Prostate gland (tissue), 2 donors: ENCODE results near the gene UNC13D. TPM values are rescaled to one million over a fixed set of nuclear protein-coding genes. Genes with fewer than 3 reads are reported as not detected.

ENCODE experiments used
- DNase-seq: peaks from one replicate; pipeline ENCODE4 v3.0.0-alpha.2; 2019; ENCODE audit warnings: low spot score
- H3K27ac ChIP-seq, 2 donors: fragments of 200-600 bp; sonication (generic); 2 replicates each; pipeline ENCODE4 v1.5.1; 2017 to 2019
- H3K27me3 ChIP-seq: fragments of 200-600 bp; sonication (generic); replicated peaks from 2 replicates; pipeline ENCODE4 v1.5.1; 2019; ENCODE audit not compliant: insufficient read depth
- H3K36me3 ChIP-seq, 2 donors: fragments of 200-600 bp; sonication (generic); 1 replicate in 1 of 2; 2 replicates in 1 of 2; pipeline versions ENCODE4 v1.5.1 to v1.8.1; 2017 to 2019
- H3K4me1 ChIP-seq: fragments of 200-600 bp; sonication (generic); replicated peaks from 2 replicates; pipeline ENCODE4 v1.5.1; 2019
- H3K4me3 ChIP-seq, 2 donors: fragments of 200-600 bp; sonication (generic); 2 replicates each; pipeline ENCODE4 v1.5.1; 2017 to 2019
- H3K9me3 ChIP-seq: fragments of 200-600 bp; sonication (generic); 2 replicates; pipeline ENCODE4 v1.5.1; 2017
- CTCF ChIP-seq, 4 experiments: fragments of 200-600 bp in 2 of 4; fragments of 450-650 bp in 2 of 4; sonication (generic) in 2 of 4; IDR thresholded peaks; 1 replicate in 3 of 4; 2 replicates in 1 of 4; pipeline ENCODE4 v1.5.1; 2016 to 2019; ENCODE audit warnings: antibody characterized with exemption in 4 of 4, mild to moderate bottlenecking in 2 of 4, moderate library complexity in 2 of 4
- POLR2A ChIP-seq: fragments of 450-650 bp; IDR thresholded peaks from one replicate; pipeline ENCODE4 v1.6.1; 2016; ENCODE audit warnings: antibody characterized with exemption, mild to moderate bottlenecking
- POLR2AphosphoS5 ChIP-seq: sonication (generic); formaldehyde crosslinking; IDR thresholded peaks from one replicate; pipeline ENCODE4 v1.6.1; 2017; ENCODE audit warnings: antibody characterized with exemption
- WGBS: methylation state at CpG from one replicate; pipeline ENCODE4 v1.1.5; 2018; 5-methylcytosine and 5-hydroxymethylcytosine counted together
- intact Hi-C: fragments of 100-400 bp; cut with DNase I; formaldehyde crosslinking; loops from one replicate; pipeline ENCODE4 v1.14.2; 2022
- total RNA-seq, 2 donors: library from RNA; depleted of rRNA; stranded (reverse); fragments of >200 nt; gene quantifications; one replicate each; pipeline ENCODE4 v1.1.0, GENCODE V29; 2016

The UNC13D gene
- total RNA-seq, 2 donors from 2014 or later: 2.9 to 16.2 TPM

GRCh38 chr17:75832164-75832651, 12.0 kb downstream of the UNC13D start:
- H3K9me3 ChIP-seq: no peaks in the 10 kb centered on the region

GRCh38 chr17:75831032-75831571, 13.1 kb downstream of the UNC13D start:
- DNase-seq: no peak
- no peak for TF ChIP-seq POLR2A
- no peak for TF ChIP-seq POLR2AphosphoS5
- TF ChIP-seq CTCF (IDR thresholded peaks at IDR 0.05): no peak
- H3K4me1 ChIP-seq: peaks cover 7% of the 10 kb centered on the region
- 84% methylated on average over 15 of the region's 15 CpGs for WGBS
- H3K36me3 ChIP-seq: no peaks in the 10 kb centered on the region
- H3K27me3 ChIP-seq: no peaks in the 10 kb centered on the region
- H3K9me3 ChIP-seq: no peaks in the 10 kb centered on the region
- intact Hi-C loops: no loop called here
- no peak overlapping the region for H3K27ac ChIP-seq
- H3K4me3 ChIP-seq: no peak overlapping the region

More at GRCh38 chr17:75832164-75832651, 12.0 kb downstream of the UNC13D start:
- Histone ChIP-seq H3K36me3 (no peaks in the 10 kb centered on the region), H3K27me3 (no peaks in the 10 kb centered on the region), H3K27ac (no peak overlapping the region), H3K4me3 (no peak overlapping the region), H3K4me1 (peaks cover 7% of the 10 kb centered on the region)
- 73% methylated on average over 10 of the region's 10 CpGs for WGBS
- TF ChIP-seq POLR2AphosphoS5: no peak
- TF ChIP-seq CTCF (IDR thresholded peaks at IDR 0.05): no peak
- TF ChIP-seq POLR2A: no peak
- DNase-seq: no peak
- intact Hi-C loops: no loop called here

GRCh38 chr17:75830164-75831031, 13.8 kb downstream of the UNC13D start:
- 78% methylated on average over 26 of the region's 27 CpGs for WGBS
- intact Hi-C loops: no loop called here
- no peaks in the 10 kb centered on the region for H3K36me3 ChIP-seq
- H3K9me3 ChIP-seq: no peaks in the 10 kb centered on the region
- H3K4me1 ChIP-seq: peaks cover 7% of the 10 kb centered on the region
- no peak overlapping the region for H3K4me3 ChIP-seq
- TF ChIP-seq POLR2AphosphoS5: no peak
- peak in 2 of 4 experiments; percentile 18 to 44 for TF ChIP-seq CTCF (IDR thresholded peaks at IDR 0.05)
- no peak for DNase-seq
- H3K27ac ChIP-seq: no peak overlapping the region
- H3K27me3 ChIP-seq: no peaks in the 10 kb centered on the region

- intact Hi-C loops: no loop called here
- no peaks in the 10 kb centered on the region for H3K9me3 ChIP-seq
- H3K4me1 ChIP-seq: peaks cover 7% of the 10 kb centered on the region
- H3K27me3 ChIP-seq: no peaks in the 10 kb centered on the region
- no peak overlapping the region for H3K4me3 ChIP-seq
- H3K27ac ChIP-seq: no peak overlapping the region
- no peaks in the 10 kb centered on the region for H3K36me3 ChIP-seq
- no peak for TF ChIP-seq POLR2A
- TF ChIP-seq POLR2AphosphoS5: no peak
- no peak for TF ChIP-seq CTCF (IDR thresholded peaks at IDR 0.05)
- DNase-seq: no peak
- 89% methylated on average over 7 of the region's 7 CpGs for WGBS
Measured at GRCh38 chr17:75829747-75830146, 14.5 kb downstream of the UNC13D start.
